HG03565 (cell line): ENCODE data around the gene STAG3.
"Not testable (repeated sequence)": the region's sequence is repeated elsewhere in the genome, so short reads cannot be mapped to it uniquely, and the experiment has no call there.

ENCODE experiments used
- ATAC-seq: cut with Tn5 transposase; IDR thresholded peaks from one replicate; pipeline ENCODE4 v1.9.1; 2021; ENCODE audit warnings: mild to moderate bottlenecking, moderate library complexity; ENCODE audit not compliant: unreplicated experiment

Gene STAG3

DNA sequence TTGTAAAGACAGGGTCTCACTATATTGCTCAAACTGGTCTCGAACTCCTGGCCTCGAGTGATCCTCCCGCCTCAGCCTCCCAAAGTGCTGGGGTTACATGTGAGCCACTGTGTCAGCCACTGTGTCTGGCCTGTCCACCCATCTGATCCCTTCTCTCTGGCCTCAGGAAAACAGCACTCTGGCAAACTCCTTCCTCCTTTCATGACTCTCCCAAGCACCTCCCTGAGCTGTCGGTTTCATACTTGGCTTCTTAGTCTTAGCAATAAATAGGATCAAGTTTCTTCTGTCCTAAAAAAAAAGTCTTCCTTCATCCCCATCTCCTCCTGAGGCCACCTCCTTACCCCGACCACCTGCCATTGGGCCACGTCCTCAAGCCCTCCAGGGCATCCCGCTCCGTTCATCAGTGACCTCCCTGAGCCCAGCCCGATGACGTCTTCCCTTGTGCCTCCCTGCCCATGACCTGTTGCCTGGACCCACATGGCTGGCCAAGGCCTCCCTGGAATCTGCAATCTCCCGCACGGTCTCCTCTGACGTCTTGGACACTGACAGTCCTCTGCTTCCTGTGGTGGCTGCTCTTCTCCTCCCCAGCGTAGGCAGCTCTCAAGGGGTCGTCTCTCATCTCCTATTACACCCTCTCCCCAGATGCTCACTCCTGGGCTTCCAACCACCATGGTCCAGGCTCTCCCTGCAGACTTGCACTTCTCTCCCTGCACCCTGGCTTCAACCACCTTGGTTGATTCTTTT lies 68.6 kb downstream of the STAG3 start:
- ATAC-seq, result not testable (repeated sequence)

DNA sequence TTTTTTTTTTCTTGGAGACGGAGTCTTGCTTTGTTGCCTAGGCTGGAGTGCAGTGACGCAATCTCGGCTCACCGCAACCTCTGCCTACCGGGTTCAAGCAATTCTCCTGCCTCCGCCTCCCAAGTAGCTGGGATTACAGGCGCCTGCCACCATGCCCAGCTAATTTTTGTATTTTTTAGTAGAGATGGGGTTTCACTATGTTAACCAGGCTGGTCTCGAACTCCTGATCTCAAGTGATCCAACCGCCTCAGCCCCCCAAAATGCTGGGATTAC lies 69.1 kb downstream of the STAG3 start:
- ATAC-seq, result not testable (repeated sequence)

DNA sequence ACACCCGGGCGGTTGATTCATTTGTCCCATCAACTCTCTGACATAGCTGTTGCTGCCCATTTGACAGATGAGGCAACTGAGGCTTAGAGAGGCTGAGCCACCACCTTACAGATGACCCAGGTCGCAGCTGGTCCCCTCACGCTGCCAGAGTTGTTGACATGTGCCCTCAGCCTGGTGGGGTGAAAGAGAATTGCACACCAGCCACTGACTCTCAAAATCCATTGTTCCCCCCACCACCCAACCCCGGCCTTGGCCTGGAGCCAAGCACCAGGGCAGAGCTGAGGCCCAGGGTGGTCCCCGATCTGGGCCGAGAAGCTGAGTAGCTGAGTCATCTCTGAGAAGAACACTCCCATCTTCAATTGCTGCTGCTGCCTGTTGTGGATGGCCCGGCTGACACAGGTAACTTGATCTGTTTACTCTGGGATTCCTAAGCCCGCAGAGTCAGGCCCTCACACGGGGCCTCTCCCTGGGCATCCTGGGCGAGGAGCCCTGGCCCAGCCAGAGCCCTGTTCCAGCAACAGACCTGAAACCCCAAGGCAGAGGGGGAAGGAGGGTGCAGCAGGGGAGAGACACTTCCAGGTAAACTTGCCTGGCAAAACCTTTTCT lies 69.5 kb downstream of the STAG3 start:
- ATAC-seq, result no peak

DNA sequence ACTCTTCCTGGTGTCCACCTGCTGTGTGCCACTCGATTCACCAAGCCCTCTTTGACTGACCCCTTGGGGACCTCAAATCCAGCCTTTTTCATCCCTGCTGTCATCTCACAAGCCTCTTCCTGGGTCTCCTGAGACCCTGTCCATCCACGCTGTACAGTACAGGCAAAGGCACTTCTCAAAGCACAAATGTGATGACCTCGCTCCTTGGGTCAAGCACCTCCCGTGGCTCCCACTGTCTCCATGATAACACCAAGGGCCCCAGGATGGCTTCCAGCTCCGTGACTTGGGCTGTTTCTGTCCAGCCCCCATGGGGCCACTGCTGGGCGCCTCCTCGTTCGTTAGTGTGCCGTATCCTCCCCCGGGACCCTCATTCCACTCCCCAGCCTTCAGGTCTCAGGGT lies 70.8 kb downstream of the STAG3 start:
- ATAC-seq, result no peak

DNA sequence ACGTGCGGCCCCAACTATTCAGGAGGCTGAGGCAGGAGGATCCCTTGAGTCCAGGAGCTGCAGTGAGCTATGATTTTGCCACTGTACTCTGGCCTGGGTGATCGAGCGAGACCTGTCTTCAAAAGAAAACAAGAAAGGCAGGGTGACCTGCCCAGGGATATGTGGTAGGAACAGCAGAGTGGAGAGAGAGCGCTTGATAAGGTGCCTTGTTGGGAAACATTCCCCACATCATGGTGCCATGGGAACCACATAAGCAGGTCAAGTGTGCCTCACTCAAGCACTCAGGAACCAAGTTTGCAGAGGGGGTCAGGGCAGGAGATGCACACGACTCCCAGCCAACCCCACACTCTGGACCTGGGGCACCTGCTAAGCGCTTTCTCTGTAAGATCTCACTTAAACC lies 79.3 kb downstream of the STAG3 start:
- ATAC-seq, result no peak

DNA sequence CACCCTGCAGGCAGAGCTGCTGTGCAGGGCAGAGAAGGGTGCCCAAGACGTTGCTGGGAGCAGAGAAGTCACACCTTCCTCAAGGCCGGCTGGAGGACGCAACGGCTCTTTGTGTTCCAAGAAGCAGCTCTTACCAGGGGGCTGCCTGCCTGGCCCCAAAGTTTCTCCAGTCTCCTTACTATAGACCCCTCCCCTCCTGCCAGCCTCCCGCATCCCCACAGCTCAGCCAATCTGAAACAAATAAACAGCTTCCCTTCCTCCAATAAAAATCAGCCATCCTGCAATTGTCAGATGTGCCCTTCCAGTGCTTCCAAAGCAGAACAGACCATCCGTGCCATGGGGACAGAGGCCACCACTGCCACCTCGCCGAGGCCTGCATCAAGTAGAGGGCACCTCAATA lies 82.3 kb downstream of the STAG3 start:
- ATAC-seq, result not testable (repeated sequence)

DNA sequence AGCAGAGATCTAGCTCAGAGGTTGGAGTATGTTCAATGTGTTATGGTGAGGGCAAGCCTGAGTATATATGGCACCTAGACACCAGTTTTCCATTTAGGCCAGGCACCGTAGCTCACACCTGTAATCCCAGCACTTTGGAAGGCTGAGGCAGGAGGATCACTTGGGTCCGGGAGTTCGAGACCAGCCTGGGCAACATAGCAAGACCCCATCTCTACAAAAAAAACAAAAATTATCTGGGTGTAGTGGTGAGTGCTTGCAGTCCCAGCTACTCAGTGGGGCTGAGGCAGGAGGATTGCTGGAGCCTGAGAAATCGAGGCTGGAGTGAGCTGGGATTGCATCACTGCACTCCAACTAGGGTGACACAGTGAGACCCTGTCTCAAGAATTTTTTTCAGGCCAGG lies 85.2 kb downstream of the STAG3 start:
- ATAC-seq, result not testable (repeated sequence)
